Astrocyte of the spinal cord (primary cell): ENCODE results near the gene PRDM16.

Experiments used
- DNase-seq: peaks from one replicate; pipeline ENCODE4 v3.0.0; 2011; ENCODE audit warnings: low read depth, low spot score
- H3K4me3 ChIP-seq: 2 replicates; pipeline ENCODE4 v1.5.1; 2011; ENCODE audit warnings: low read depth, mild to moderate bottlenecking, low read length, moderate library complexity
- CTCF ChIP-seq: IDR thresholded peaks from 2 replicates; pipeline ENCODE4 v1.5.1; 2012; ENCODE audit warnings: low read depth, mild to moderate bottlenecking, low read length, inconsistent platforms
- in situ Hi-C: cut with HindIII; loops from 2 replicates; pipeline ENCODE4 v1.10.0; 2017; ENCODE audit warnings: low sequenced_read_pairs

The PRDM16 gene

GRCh38 chr1:3481046-3481445 lies 412.0 kb downstream of the PRDM16 start:
- no peak for TF ChIP-seq CTCF
- in situ Hi-C loops, result no loop called here
- no peak for DNase-seq
- no peak overlapping the region for H3K4me3 ChIP-seq

GRCh38 chr1:3481836-3482375 lies 412.9 kb downstream of the PRDM16 start:
- TF ChIP-seq CTCF, result no peak
- in situ Hi-C loops, result no loop called here
- DNase-seq, result no peak
- no peak overlapping the region for H3K4me3 ChIP-seq

- TF ChIP-seq CTCF, result no peak
- in situ Hi-C loops, result no loop called here
- no peak overlapping the region for H3K4me3 ChIP-seq
- DNase-seq, result no peak
These were observed 413.4 kb downstream of the PRDM16 start for GRCh38 chr1:3482378-3482849.

- H3K4me3 ChIP-seq, result no peak overlapping the region
- no peak for DNase-seq
- in situ Hi-C loops, result no loop called here
- TF ChIP-seq CTCF, result no peak
These were observed 414.4 kb downstream of the PRDM16 start for GRCh38 chr1:3483380-3483779.

GRCh38 chr1:3483801-3484444 lies 414.9 kb downstream of the PRDM16 start:
- in situ Hi-C loops, result no loop called here
- peak; percentile 97 for TF ChIP-seq CTCF
- no peak overlapping the region for H3K4me3 ChIP-seq
- DNase-seq, result no peak

- H3K4me3 ChIP-seq, result no peak overlapping the region
- no peak for TF ChIP-seq CTCF
- in situ Hi-C loops, result no loop called here
- no peak for DNase-seq
These were observed 416.0 kb downstream of the PRDM16 start for GRCh38 chr1:3485016-3485415.
